VCaP (cell line): ENCODE results near the gene KLHL29.
A peak's percentile ranks its signal among the peaks of the same experiment; 100 is the strongest.

Experiments
- H3K27ac ChIP-seq: fragments of 450-650 bp; 2 replicates; pipeline ENCODE4 v1.5.1; 2017
- CTCF ChIP-seq: fragments of 450-650 bp; conservative IDR thresholded peaks from 2 replicates; pipeline ENCODE4 v1.5.1; 2017; ENCODE audit warnings: mild to moderate bottlenecking, moderate library complexity

The KLHL29 gene

GRCh38 chr2:23661276-23662050 is 276.5 kb downstream of the KLHL29 start:
- H3K27ac ChIP-seq, result no peak overlapping the region
- TF ChIP-seq CTCF, result no peak

DNA sequence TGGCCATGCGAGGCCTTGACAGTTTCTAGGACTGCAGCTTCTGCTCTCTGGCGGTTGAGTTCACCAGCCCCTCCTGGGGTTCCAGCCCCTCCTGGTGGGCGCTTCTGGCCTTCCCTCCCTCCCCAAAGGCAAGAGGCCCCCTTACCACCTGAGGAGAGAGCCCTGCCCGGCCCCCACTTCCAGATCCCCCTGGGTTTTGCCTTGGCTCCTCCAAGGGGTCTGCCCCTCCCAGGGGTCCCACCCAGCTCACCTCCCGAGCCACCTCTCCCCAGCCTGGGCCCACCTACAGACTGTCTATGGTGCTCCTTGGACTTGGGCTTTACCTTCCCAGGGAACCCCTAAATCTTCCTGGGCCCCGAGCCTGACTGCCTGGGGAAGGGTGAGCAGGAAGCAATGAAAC is 277.5 kb downstream of the KLHL29 start:
- no peak for TF ChIP-seq CTCF
- no peak overlapping the region for H3K27ac ChIP-seq

DNA sequence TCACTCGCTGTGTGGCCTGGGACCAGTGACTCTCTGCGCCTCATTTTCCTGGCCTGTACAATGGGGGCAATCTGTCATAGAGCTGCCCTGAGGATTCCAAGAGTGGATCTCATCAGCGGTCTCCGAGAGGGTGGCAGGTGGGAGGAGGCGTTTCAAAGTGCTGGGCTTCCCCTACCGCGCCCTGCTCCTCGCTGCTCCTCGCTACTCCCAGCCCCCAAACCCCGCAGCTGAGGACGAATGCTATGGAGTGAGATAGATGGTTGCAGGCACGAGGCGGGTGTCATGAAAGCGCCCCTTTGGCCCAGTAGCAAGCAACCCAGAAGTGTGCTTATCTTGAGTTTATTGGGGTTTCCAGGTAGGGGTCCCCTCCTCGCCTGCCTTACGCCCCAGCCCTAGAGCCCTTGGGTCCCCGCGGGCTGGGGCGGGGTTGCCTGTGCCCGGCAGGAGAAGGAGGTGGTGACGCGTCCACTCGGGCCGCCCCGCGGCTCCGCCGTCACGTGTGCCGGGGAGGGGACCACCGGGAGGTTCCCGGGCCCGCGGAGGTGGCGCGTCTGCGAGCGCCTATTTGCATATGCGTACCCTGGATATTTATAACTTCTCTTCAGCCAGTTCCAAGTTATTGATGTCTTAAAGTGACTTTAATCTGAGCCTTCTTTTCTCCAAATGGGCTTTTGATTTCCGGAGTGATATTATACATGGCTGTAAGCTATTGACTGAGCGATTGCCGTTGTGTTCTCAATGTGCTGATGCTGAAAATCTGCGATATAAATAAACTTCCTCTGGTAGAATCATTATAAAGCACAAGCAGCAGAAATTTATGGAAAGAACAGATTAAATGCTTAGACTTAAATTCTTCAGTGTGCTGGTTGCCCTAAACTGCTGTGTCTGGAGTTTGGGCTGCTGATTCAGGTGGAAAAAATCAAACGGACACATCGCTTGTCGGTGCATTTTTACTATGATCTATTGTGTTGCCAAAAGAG is 278.3 kb downstream of the KLHL29 start:
- TF ChIP-seq CTCF, result no peak
- H3K27ac ChIP-seq, result peak overlapping the region; percentile 21

GRCh38 chr2:23664066-23664788 is 279.2 kb downstream of the KLHL29 start:
- no peak for TF ChIP-seq CTCF
- H3K27ac ChIP-seq, result peak overlapping the region; percentile 21

- no peak overlapping the region for H3K27ac ChIP-seq
- no peak for TF ChIP-seq CTCF
Observed at GRCh38 chr2:23666241-23666979, 281.4 kb downstream of the KLHL29 start.

- H3K27ac ChIP-seq, result no peak overlapping the region
- TF ChIP-seq CTCF, result no peak
Observed at GRCh38 chr2:23666980-23667357, 282.0 kb downstream of the KLHL29 start.
